Right lobe of liver (tissue), 4 donors: ENCODE measurements around the gene ANKS1B.

Experiments used
- CTCF ChIP-seq, 4 donors: fragments of 200-600 bp in 3 of 4; fragments of 450-650 bp in 1 of 4; IDR thresholded peaks; one replicate each; pipeline versions ENCODE4 v1.5.1 to v1.8.0; 2016 to 2022; ENCODE audit warnings: antibody characterized with exemption in 4 of 4, mild to moderate bottlenecking in 2 of 4
- POLR2A ChIP-seq: fragments of 450-650 bp; IDR thresholded peaks from one replicate; pipeline ENCODE4 v1.6.1; 2017; ENCODE audit warnings: antibody characterized with exemption, mild to moderate bottlenecking
- donor health status: DM: no; HTN: no; CAD: no.
- donor health status: DM: no; HTN: no; CAD: no.
- donor health status: DM: no; HTN: yes; CAD: no.

- TF ChIP-seq CTCF (IDR thresholded peaks at IDR 0.05): no peak
- TF ChIP-seq POLR2A: no peak
Observed at GRCh38 chr12:99834710-99835109, 150.0 kb downstream of the ANKS1B start.
